GM21825 (cell line): ENCODE measurements around the gene SHB.

ENCODE experiments used
- ATAC-seq: cut with Tn5 transposase; IDR thresholded peaks from one replicate; pipeline ENCODE4 v1.9.1; 2021; ENCODE audit warnings: mild to moderate bottlenecking, moderate library complexity; ENCODE audit not compliant: unreplicated experiment

SHB gene

GRCh38 chr9:37873955-37874354 lies 195.1 kb downstream of the SHB start:
- ATAC-seq = no peak

GRCh38 chr9:37870799-37871176 lies 198.2 kb downstream of the SHB start:
- no peak for ATAC-seq

- no peak for ATAC-seq
Observed at GRCh38 chr9:37870081-37870798, 198.8 kb downstream of the SHB start.
